Activated T-helper 2 cell treated with anti-CD3 and anti-CD28 coated beads, Interferon-gamma antibody, Interleukin-2, Interleukin-4, amounts not matched to agents 10 μg/mL and 5 μg/mL and 100 μg/mL, durations not matched to agents 14 hours and 24 hours and 36 hours (primary cell): ENCODE results near the gene GRB7. TPM values are rescaled to one million over a fixed set of nuclear protein-coding genes. Genes with fewer than 3 reads are reported as not detected.
"Not testable (repeated sequence)": the region's sequence is repeated elsewhere in the genome, so short reads cannot be mapped to it uniquely, and the experiment has no call there.

Experiments
- DNase-seq: peaks from one replicate; pipeline ENCODE4 v3.0.0; 2021; ENCODE audit warnings: low spot score
- H3K27ac Mint-ChIP-seq: one replicate; pipeline ENCODE4 v1.8.0; 2021; ENCODE audit warnings: mixed read lengths
- H3K27me3 Mint-ChIP-seq: one replicate; pipeline ENCODE4 v1.8.0; 2021; ENCODE audit warnings: low read depth, mixed read lengths
- H3K36me3 Mint-ChIP-seq: one replicate; pipeline ENCODE4 v1.8.0; 2021; ENCODE audit warnings: low read depth, mixed read lengths
- H3K4me1 Mint-ChIP-seq: one replicate; pipeline ENCODE4 v1.8.0; 2021; ENCODE audit warnings: low read depth, mixed read lengths
- H3K4me3 Mint-ChIP-seq: one replicate; pipeline ENCODE4 v1.8.0; 2021; ENCODE audit warnings: low read depth, mild to moderate bottlenecking, moderate library complexity, mixed read lengths
- H3K9me3 Mint-ChIP-seq: one replicate; pipeline ENCODE4 v1.8.0; 2021; ENCODE audit warnings: mixed read lengths
- intact Hi-C: fragments of 100-400 bp; cut with micrococcal nuclease; formaldehyde crosslinking; loops from one replicate; pipeline ENCODE4 v1.15.1; 2023
- total RNA-seq: library from RNA; stranded (reverse); gene quantifications from 2 replicates; pipeline ENCODE4 v1.2.3, GENCODE V29; 2022

GRB7 gene
- total RNA-seq, 1 donor from 2014 or later, result 0.39 TPM

GRCh38 chr17:39744075-39744835 is 6.5 kb downstream of the GRB7 start:
- H3K4me3 Mint-ChIP-seq, result no peak overlapping the region
- peaks cover 13% of the 10 kb centered on the region for H3K4me1 Mint-ChIP-seq
- DNase-seq, result no peak
- H3K36me3 Mint-ChIP-seq, result no peaks in the 10 kb centered on the region
- H3K9me3 Mint-ChIP-seq, result no peaks in the 10 kb centered on the region
- no peak overlapping the region for H3K27ac Mint-ChIP-seq
- H3K27me3 Mint-ChIP-seq, result peaks cover 2% of the 10 kb centered on the region
- intact Hi-C loops, result no loop called here

DNA sequence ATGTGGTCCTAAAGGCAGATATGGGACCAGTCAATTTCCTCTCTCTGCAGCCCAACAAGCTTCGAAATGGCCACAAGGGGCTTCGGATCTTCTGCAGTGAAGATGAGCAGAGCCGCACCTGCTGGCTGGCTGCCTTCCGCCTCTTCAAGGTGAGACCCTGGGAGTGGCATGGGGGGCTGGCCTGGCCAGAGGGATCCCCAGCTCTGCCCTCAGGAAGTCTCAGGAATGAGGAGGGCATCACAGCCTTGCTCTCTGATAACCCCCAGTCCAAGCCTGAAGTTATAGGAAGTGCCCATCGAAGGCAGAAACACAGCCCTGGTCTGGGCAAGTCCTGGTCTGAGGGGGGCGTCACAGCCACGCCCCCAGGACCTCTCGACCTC is 7.1 kb downstream of the GRB7 start:
- Mint-ChIP-seq H3K27me3 (peaks cover 2% of the 10 kb centered on the region), H3K4me1 (peaks cover 12% of the 10 kb centered on the region), H3K27ac (no peak overlapping the region), H3K36me3 (no peaks in the 10 kb centered on the region), H3K4me3 (no peak overlapping the region), H3K9me3 (no peaks in the 10 kb centered on the region)
- DNase-seq, result no peak
- intact Hi-C loops, result no loop called here

GRCh38 chr17:39745335-39746144 is 7.8 kb downstream of the GRB7 start:
- peaks cover 5% of the 10 kb centered on the region for H3K4me1 Mint-ChIP-seq
- intact Hi-C loops, result no loop called here
- H3K9me3 Mint-ChIP-seq, result no peaks in the 10 kb centered on the region
- H3K4me3 Mint-ChIP-seq, result no peak overlapping the region
- no peak overlapping the region for H3K27ac Mint-ChIP-seq
- H3K27me3 Mint-ChIP-seq, result peaks cover 2% of the 10 kb centered on the region
- DNase-seq, result no peak
- H3K36me3 Mint-ChIP-seq, result no peaks in the 10 kb centered on the region

GRCh38 chr17:39746145-39746461 is 8.4 kb downstream of the GRB7 start:
- Mint-ChIP-seq H3K4me1 (no peaks in the 10 kb centered on the region), H3K27ac (no peak overlapping the region), H3K9me3 (no peaks in the 10 kb centered on the region), H3K36me3 (no peaks in the 10 kb centered on the region), H3K4me3 (no peak overlapping the region), H3K27me3 (no peaks in the 10 kb centered on the region)
- intact Hi-C loops, result no loop called here
- DNase-seq, result no peak

- peaks cover 7% of the 10 kb centered on the region for H3K4me1 Mint-ChIP-seq
- H3K9me3 Mint-ChIP-seq, result no peaks in the 10 kb centered on the region
- H3K27ac Mint-ChIP-seq, result no peak overlapping the region
- no peaks in the 10 kb centered on the region for H3K27me3 Mint-ChIP-seq
- no peaks in the 10 kb centered on the region for H3K36me3 Mint-ChIP-seq
- no peak for DNase-seq
- intact Hi-C loops, result no loop called here
- H3K4me3 Mint-ChIP-seq, result no peak overlapping the region
Measured at GRCh38 chr17:39747745-39748144, 10.0 kb downstream of the GRB7 start.

DNA sequence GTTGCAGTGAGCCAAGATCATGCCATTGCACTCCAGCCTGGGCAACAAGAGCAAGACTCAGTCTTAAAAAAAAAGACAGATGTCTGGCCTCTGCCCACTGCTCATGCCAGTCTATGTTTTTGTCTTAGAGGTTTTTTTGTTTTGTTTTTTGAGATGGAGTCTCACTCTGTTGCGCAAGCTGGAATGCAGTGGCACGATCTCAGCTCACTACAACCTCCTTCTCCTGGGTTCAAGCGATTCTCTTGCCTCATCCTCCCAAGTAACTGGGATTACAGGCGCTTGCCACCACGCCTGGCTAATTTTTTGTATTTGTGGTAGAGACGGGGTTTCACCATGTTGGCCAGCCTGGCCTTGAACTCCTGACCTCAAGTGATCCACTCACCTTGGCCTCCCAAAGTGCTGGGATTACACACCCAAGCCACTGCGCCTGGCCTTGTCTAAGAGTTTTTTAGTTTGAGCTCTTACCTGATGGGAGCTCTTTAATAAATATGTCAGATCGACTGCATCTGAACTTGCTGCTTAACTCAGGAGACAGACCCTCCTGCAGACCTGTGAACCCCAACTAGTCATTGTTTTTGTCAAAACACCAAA is 10.8 kb downstream of the GRB7 start:
- DNase-seq, H3K27ac Mint-ChIP-seq, H3K9me3 Mint-ChIP-seq, intact Hi-C loops, H3K27me3 Mint-ChIP-seq, H3K36me3 Mint-ChIP-seq, H3K4me3 Mint-ChIP-seq: not testable (repeated sequence)
- H3K4me1 Mint-ChIP-seq, result peaks cover 14% of the 10 kb centered on the region

DNA sequence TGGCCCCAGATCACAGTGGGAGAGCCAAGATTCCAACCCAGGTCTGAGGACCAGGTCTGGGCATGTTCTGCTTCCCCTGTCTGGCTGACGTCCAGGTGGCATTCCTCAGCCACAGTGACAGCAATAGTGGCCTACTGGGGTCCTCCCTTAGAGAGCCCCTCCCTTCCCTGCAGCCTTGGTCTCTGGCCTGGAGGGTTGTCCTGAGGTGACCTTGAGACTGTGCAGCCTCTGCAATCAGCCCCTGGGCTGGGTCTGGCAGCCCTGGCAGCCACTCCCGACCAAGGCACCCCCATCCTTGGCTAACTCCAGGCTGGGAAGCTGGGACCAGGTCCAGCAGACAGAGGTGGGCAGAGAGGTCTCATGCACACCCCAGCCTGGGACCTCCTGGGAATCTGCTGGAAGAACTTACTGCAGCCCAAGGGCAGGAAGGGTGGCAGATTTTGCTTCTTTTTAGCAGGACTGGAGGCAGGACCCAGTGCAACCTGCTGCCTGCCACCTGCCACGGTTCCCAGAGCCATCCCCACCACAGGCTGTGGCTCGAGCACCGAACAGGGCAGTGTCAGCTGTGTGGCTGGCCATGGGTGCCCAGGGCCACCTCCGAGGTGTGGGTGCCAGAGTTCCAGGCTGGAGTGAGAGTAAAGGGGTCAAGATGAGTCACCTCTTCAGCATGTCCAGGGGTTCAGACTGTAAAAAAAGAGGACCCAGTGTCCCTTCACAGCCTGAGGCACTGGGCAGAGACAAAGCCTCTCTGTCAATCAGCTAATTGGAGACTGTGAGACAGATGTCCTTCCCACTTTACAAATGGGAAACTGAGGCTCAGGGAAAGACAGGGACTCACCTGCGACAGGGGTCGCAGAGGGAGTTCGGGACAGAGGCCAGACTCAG is 12.6 kb downstream of the GRB7 start:
- no peak for DNase-seq
- Mint-ChIP-seq H3K27me3 (no peaks in the 10 kb centered on the region), H3K4me1 (peaks cover 19% of the 10 kb centered on the region), H3K27ac (no peak overlapping the region), H3K4me3 (no peak overlapping the region), H3K36me3 (no peaks in the 10 kb centered on the region), H3K9me3 (no peaks in the 10 kb centered on the region)
- intact Hi-C loops, result loop anchor here (5.0 kb wide), 3 partner anchors 113 to 232 kb away; partner anchors contain the start of genes LRRC3C, ORMDL3, PSMD3 and STARD3

DNA sequence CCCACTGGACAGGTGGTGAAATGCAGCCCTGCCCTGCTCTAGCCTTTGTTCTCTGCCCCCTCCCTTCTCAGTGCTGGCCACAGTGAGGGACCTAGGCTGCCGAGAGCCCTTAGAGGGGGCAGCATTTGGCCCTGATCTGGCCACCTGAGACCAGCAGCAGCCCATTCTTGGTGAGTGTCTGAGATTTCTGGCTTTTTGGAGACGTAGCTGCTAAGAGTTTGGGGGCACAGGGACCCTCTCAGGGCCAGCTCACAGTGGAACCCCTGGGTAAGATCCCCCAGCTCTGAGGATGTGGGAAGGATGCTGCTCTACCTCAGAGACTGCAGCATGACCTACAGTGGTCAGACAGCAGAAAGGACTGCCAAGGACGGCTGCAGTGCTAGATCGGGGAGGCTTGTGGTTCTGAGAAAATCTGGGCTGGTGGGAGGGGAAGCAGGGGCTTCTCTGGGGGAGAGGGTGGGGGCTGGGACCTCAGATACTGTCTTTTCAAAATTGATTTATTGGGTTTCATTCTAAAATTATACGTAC is 13.3 kb downstream of the GRB7 start:
- no peak for DNase-seq
- Mint-ChIP-seq H3K4me1 (peaks cover 26% of the 10 kb centered on the region), H3K27ac (no peak overlapping the region), H3K4me3 (no peak overlapping the region), H3K9me3 (no peaks in the 10 kb centered on the region), H3K27me3 (no peaks in the 10 kb centered on the region), H3K36me3 (no peaks in the 10 kb centered on the region)
- intact Hi-C loops, result loop anchor here (5.0 kb wide), 3 partner anchors 114 to 231 kb away; partner anchors contain the start of genes LRRC3C, ORMDL3, PSMD3 and STARD3

GRCh38 chr17:39751637-39752036 is 13.9 kb downstream of the GRB7 start:
- intact Hi-C loops, result loop anchor here (5.0 kb wide), 3 partner anchors 114 to 231 kb away; partner anchors contain the start of genes LRRC3C, ORMDL3, PSMD3 and STARD3
- no peaks in the 10 kb centered on the region for H3K36me3 Mint-ChIP-seq
- H3K4me3 Mint-ChIP-seq, result no peak overlapping the region
- H3K27ac Mint-ChIP-seq, result peak overlapping the region; percentile 83
- no peak for DNase-seq
- H3K4me1 Mint-ChIP-seq, result peaks cover 30% of the 10 kb centered on the region
- no peaks in the 10 kb centered on the region for H3K27me3 Mint-ChIP-seq
- no peaks in the 10 kb centered on the region for H3K9me3 Mint-ChIP-seq

DNA sequence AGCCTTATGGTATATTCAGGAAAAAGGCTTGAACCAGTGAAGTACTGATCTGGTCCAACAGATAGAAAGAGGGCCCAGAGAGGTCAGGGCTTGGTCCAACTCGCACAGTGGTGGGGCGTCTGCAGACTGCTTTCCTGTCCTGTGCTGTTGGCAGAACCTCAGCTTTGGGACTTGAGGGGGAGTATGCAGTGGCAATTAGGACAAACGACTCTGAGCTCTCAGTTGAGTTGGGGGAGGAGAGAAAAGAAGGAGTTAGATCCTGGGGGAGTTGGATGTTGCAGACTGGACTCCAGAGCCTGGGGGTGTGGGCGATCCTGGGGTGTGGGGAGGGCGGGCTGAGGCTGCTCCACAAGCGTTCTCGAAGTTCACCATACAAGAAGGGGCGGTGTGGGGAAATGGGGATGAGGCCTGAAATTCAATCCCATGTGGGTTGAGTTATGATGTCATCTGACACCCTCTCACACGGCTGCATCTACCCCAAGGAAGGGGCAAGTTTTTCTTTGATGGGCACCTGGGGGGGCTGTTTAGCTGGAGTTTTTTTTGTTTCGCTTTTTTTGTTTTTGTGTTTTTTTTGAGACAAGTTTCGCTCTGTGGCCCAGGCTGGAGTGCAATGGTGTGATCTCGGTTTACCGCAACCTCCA is 14.6 kb downstream of the GRB7 start:
- no peaks in the 10 kb centered on the region for H3K27me3 Mint-ChIP-seq
- intact Hi-C loops, result loop anchor here (5.0 kb wide), 3 partner anchors 115 to 230 kb away; partner anchors contain the start of genes LRRC3C, ORMDL3, PSMD3 and STARD3
- DNase-seq, result no peak
- H3K4me3 Mint-ChIP-seq, result peak overlapping the region; percentile 79
- H3K4me1 Mint-ChIP-seq, result peaks cover 37% of the 10 kb centered on the region
- H3K9me3 Mint-ChIP-seq, result no peaks in the 10 kb centered on the region
- H3K27ac Mint-ChIP-seq, result peak overlapping the region; percentile 83
- H3K36me3 Mint-ChIP-seq, result no peaks in the 10 kb centered on the region

- H3K4me3 Mint-ChIP-seq, result peak overlapping the region; percentile 80
Measured at GRCh38 chr17:39753514-39754160, 15.9 kb downstream of the GRB7 start.

More at GRCh38 chr17:39753514-39754160, 15.9 kb downstream of the GRB7 start:
- Mint-ChIP-seq H3K4me1 (peaks cover 49% of the 10 kb centered on the region), H3K27ac (peak overlapping the region; percentile 88), H3K36me3 (peaks cover 3% of the 10 kb centered on the region), H3K9me3 (no peaks in the 10 kb centered on the region), H3K27me3 (no peaks in the 10 kb centered on the region)
- intact Hi-C loops, result loop anchor here (1.0 to 5.0 kb wide), 5 partner anchors 114 to 229 kb away; partner anchors contain the start of genes LRRC3C, ORMDL3, PSMD3 and STARD3
- DNase-seq, result no peak
